Muscle of leg (tissue), 11 donors: ENCODE measurements around the gene DIO3. TPM values are rescaled to one million over a fixed set of nuclear protein-coding genes. Genes with fewer than 3 reads are reported as not detected.

Experiments used
- DNase-seq: peaks from one replicate; pipeline ENCODE4 v3.0.0; 2013
- H3K27ac ChIP-seq: one replicate; pipeline ENCODE4 v1.5.1; 2013; ENCODE audit warnings: mild to moderate bottlenecking, low read length, control low read depth
- H3K27me3 ChIP-seq: one replicate; pipeline ENCODE4 v1.6.1; 2013; ENCODE audit warnings: low read length; ENCODE audit not compliant: control insufficient read depth, insufficient read depth
- H3K36me3 ChIP-seq: one replicate; pipeline ENCODE4 v1.6.1; 2013; ENCODE audit warnings: low read length; ENCODE audit not compliant: control insufficient read depth, insufficient read depth
- H3K4me1 ChIP-seq: one replicate; pipeline ENCODE4 v1.6.1; 2013; ENCODE audit warnings: low read length; ENCODE audit not compliant: control insufficient read depth, insufficient read depth
- H3K4me3 ChIP-seq: one replicate; pipeline ENCODE4 v1.5.1; 2013; ENCODE audit warnings: low read length, control low read depth
- H3K9me3 ChIP-seq: replicated peaks from 2 replicates; pipeline ENCODE4 v1.6.1; 2013; ENCODE audit warnings: low read depth, low read length; ENCODE audit not compliant: control insufficient read depth
- WGBS: methylation state at CpG from one replicate; pipeline ENCODE4 v1.1.5; 2013; ENCODE audit warnings: missing lambda C conversion rate; ENCODE audit not compliant: insufficient coverage; 5-methylcytosine and 5-hydroxymethylcytosine counted together
- polyA plus RNA-seq, 8 donors: library from polyadenylated mRNA; unstranded; fragments of 120-200 nt; gene quantifications; one replicate each; pipeline versions ENCODE4 v1.2.1 to v1.2.3, GENCODE V29; 2013; ENCODE audit warnings: inconsistent platforms in 1 of 8, low replicate concordance in 1 of 8; ENCODE audit not compliant: insufficient read length in 8 of 8, insufficient read depth in 1 of 8
- total RNA-seq: library from RNA; stranded (reverse); fragments of 120-200 nt; gene quantifications from one replicate; pipeline ENCODE4 v1.2.4, GENCODE V29; 2013

The DIO3 gene
- total and polyA plus RNA-seq, 9 donors = 2.9 to 7.0 (median 5.2) TPM

GRCh38 chr14:101579372-101580080 is 18.2 kb downstream of the DIO3 start:
- no peak for DNase-seq
- Histone ChIP-seq H3K9me3 (no peaks in the 10 kb centered on the region), H3K36me3 (no peaks in the 10 kb centered on the region), H3K4me1 (peaks cover 8% of the 10 kb centered on the region), H3K4me3 (no peak overlapping the region), H3K27me3 (peaks cover 10% of the 10 kb centered on the region), H3K27ac (no peak overlapping the region)
- WGBS = 86% methylated on average over 10 of the region's 11 CpGs

- Histone ChIP-seq H3K36me3 (no peaks in the 10 kb centered on the region), H3K9me3 (no peaks in the 10 kb centered on the region), H3K27ac (no peak overlapping the region), H3K27me3 (peaks cover 12% of the 10 kb centered on the region), H3K4me1 (peaks cover 15% of the 10 kb centered on the region), H3K4me3 (no peak overlapping the region)
- DNase-seq = no peak
- 59% methylated on average over 8 of the region's 9 CpGs for WGBS
Observed at GRCh38 chr14:101581806-101582205, 20.5 kb downstream of the DIO3 start.

GRCh38 chr14:101582294-101582693 is 21.0 kb downstream of the DIO3 start:
- no peaks in the 10 kb centered on the region for H3K36me3 ChIP-seq
- peaks cover 13% of the 10 kb centered on the region for H3K27me3 ChIP-seq
- H3K4me1 ChIP-seq = peaks cover 15% of the 10 kb centered on the region
- no peak overlapping the region for H3K4me3 ChIP-seq
- WGBS = 52% methylated on average over 4 of the region's 5 CpGs
- DNase-seq = no peak
- H3K9me3 ChIP-seq = no peaks in the 10 kb centered on the region
- no peak overlapping the region for H3K27ac ChIP-seq

- Histone ChIP-seq H3K4me1 (peaks cover 15% of the 10 kb centered on the region), H3K4me3 (no peak overlapping the region), H3K27ac (no peak overlapping the region), H3K36me3 (no peaks in the 10 kb centered on the region), H3K9me3 (no peaks in the 10 kb centered on the region), H3K27me3 (peaks cover 18% of the 10 kb centered on the region)
- 85% methylated on average over 11 of the region's 18 CpGs for WGBS
- DNase-seq = no peak
Observed at GRCh38 chr14:101583006-101583714, 21.9 kb downstream of the DIO3 start.

- no peaks in the 10 kb centered on the region for H3K36me3 ChIP-seq
- peak; percentile 43 for DNase-seq
- WGBS = 30% methylated on average over 6 of the region's 7 CpGs
- no peak overlapping the region for H3K27ac ChIP-seq
- peaks cover 15% of the 10 kb centered on the region for H3K4me1 ChIP-seq
- peaks cover 19% of the 10 kb centered on the region for H3K27me3 ChIP-seq
- no peaks in the 10 kb centered on the region for H3K9me3 ChIP-seq
- no peak overlapping the region for H3K4me3 ChIP-seq
Observed at GRCh38 chr14:101583715-101584054, 22.4 kb downstream of the DIO3 start.

GRCh38 chr14:101584055-101584859 is 23.0 kb downstream of the DIO3 start:
- peaks cover 23% of the 10 kb centered on the region for H3K27me3 ChIP-seq
- peak; percentile 91 for DNase-seq
- H3K27ac ChIP-seq = peak overlapping the region; percentile 65
- peak overlapping the region; percentile 5 for H3K4me3 ChIP-seq
- WGBS = 19% methylated on average over 50 of the region's 54 CpGs
- no peaks in the 10 kb centered on the region for H3K36me3 ChIP-seq
- H3K4me1 ChIP-seq = peaks cover 20% of the 10 kb centered on the region
- no peaks in the 10 kb centered on the region for H3K9me3 ChIP-seq

- Histone ChIP-seq H3K27me3 (peaks cover 22% of the 10 kb centered on the region), H3K27ac (no peak overlapping the region), H3K4me1 (peaks cover 23% of the 10 kb centered on the region), H3K4me3 (no peak overlapping the region), H3K36me3 (no peaks in the 10 kb centered on the region), H3K9me3 (no peaks in the 10 kb centered on the region)
- DNase-seq = no peak
- WGBS = 31% methylated on average over 6 of the region's 6 CpGs
Observed at GRCh38 chr14:101585211-101585610, 23.9 kb downstream of the DIO3 start.

GRCh38 chr14:101586531-101587430 is 25.5 kb downstream of the DIO3 start:
- no peak overlapping the region for H3K27ac ChIP-seq
- H3K9me3 ChIP-seq = no peaks in the 10 kb centered on the region
- no peak for DNase-seq
- peaks cover 26% of the 10 kb centered on the region for H3K4me1 ChIP-seq
- peaks cover 19% of the 10 kb centered on the region for H3K27me3 ChIP-seq
- no peak overlapping the region for H3K4me3 ChIP-seq
- H3K36me3 ChIP-seq = no peaks in the 10 kb centered on the region
- WGBS = 81% methylated on average over 12 of the region's 17 CpGs

- Histone ChIP-seq H3K27me3 (peaks cover 19% of the 10 kb centered on the region), H3K9me3 (no peaks in the 10 kb centered on the region), H3K36me3 (no peaks in the 10 kb centered on the region), H3K4me1 (peaks cover 26% of the 10 kb centered on the region), H3K27ac (no peak overlapping the region), H3K4me3 (no peak overlapping the region)
- WGBS = 82% methylated on average over 28 of the region's 29 CpGs
- DNase-seq = no peak
Observed at GRCh38 chr14:101587441-101587911, 26.2 kb downstream of the DIO3 start.
